Endothelial cell of umbilical vein (primary cell): ENCODE results near the gene RIN2. TPM values are rescaled to one million over a fixed set of nuclear protein-coding genes. Genes with fewer than 3 reads are reported as not detected.

Experiments
- Bru-seq: library from RNA; stranded (reverse); fragments of 400-500 nt; gene quantifications from one replicate; lab custom pipeline; 2021; lab: Mats Ljungman, UMichigan
- BruChase-seq, 2 experiments: library from RNA; stranded (reverse); fragments of 400-500 nt; gene quantifications; one replicate each; lab custom pipeline; 2021; lab: Mats Ljungman, UMichigan
- BruUV-seq: library from RNA; stranded (reverse); fragments of 400-500 nt; replicated peaks from 2 replicates; lab custom pipeline; 2021; lab: Mats Ljungman, UMichigan
- CTCF ChIA-PET: fragments of 300-600, 350-600 bp; sonication (Branson Sonifier 250); formaldehyde crosslinking; loops from one replicate; lab custom pipeline; 2021; ENCODE audit warnings: antibody characterized with exemption, inconsistent platforms; lab: Charles Lee
- POLR2A ChIA-PET: fragments of 300-600, 350-600 bp; sonication (Branson Sonifier 250); formaldehyde crosslinking; loops from one replicate; lab custom pipeline; 2021; ENCODE audit warnings: antibody characterized with exemption, inconsistent platforms; lab: Charles Lee
- DNase-seq: peaks from one replicate; pipeline ENCODE4 v3.0.0-alpha.2; 2011; ENCODE audit warnings: low read depth, low spot score
- FAIRE-seq: peaks from 2 replicates; lab custom pipeline; 2011; peaks lifted over from hg19 to GRCh38; lab: Jason Lieb, UNC
- H2AFZ ChIP-seq: 2 replicates; pipeline ENCODE4 v1.6.0; 2012; ENCODE audit warnings: low read depth, low read length, control low read depth, inconsistent platforms
- H3K27ac ChIP-seq: 2 replicates; pipeline ENCODE4 v1.5.1; 2011; ENCODE audit warnings: low read depth, mild to moderate bottlenecking, control low read depth, low read length, moderate library complexity; ENCODE audit not compliant: insufficient read depth
- H3K27me3 ChIP-seq, 2 experiments: 2 replicates each; pipeline versions ENCODE4 v1.6.0 to v1.6.1; 2011; ENCODE audit warnings: low read length in 2 of 2, mixed read lengths in 1 of 2; ENCODE audit not compliant: control insufficient read depth in 2 of 2, insufficient read depth in 2 of 2
- H3K36me3 ChIP-seq, 2 experiments: 2 replicates in 1 of 2; 3 replicates in 1 of 2; pipeline ENCODE4 v1.5.1; 2011; ENCODE audit warnings: low read length in 2 of 2, mild to moderate bottlenecking in 1 of 2, moderate library complexity in 1 of 2; ENCODE audit not compliant: control insufficient read depth in 2 of 2, insufficient read depth in 2 of 2; ENCODE audit errors: extremely low read depth in 1 of 2
- H3K4me1 ChIP-seq: 3 replicates; pipeline ENCODE4 v1.5.1; 2011; ENCODE audit warnings: mild to moderate bottlenecking, low read length; ENCODE audit not compliant: control insufficient read depth, insufficient read depth; ENCODE audit errors: extremely low read depth
- H3K4me2 ChIP-seq: 2 replicates; pipeline ENCODE4 v1.6.1; 2011; ENCODE audit warnings: low read length, control low read depth, mixed read lengths; ENCODE audit not compliant: insufficient read depth
- H3K4me3 ChIP-seq, 3 experiments: fragments of 200-600 bp in 1 of 3; sonication (generic), shearing (Covaris generic) in 1 of 3; replicated peaks in 1 of 3; 2 replicates each; pipeline ENCODE4 v1.5.1; 2011 to 2016; ENCODE audit warnings: control low read depth in 3 of 3, low read length in 3 of 3, mild to moderate bottlenecking in 2 of 3, inconsistent platforms in 1 of 3, low read depth in 1 of 3, moderate library complexity in 1 of 3; ENCODE audit not compliant: insufficient read depth in 1 of 3
- H3K79me2 ChIP-seq: 2 replicates; pipeline ENCODE4 v1.6.0; 2012; ENCODE audit warnings: low read length, inconsistent platforms; ENCODE audit not compliant: control insufficient read depth, insufficient read depth
- H3K9ac ChIP-seq: replicated peaks from 2 replicates; pipeline ENCODE3; 2011; ENCODE audit warnings: low read length, control low read depth; ENCODE audit not compliant: insufficient read depth; ENCODE audit errors: extremely low read depth
- H3K9me1 ChIP-seq: replicated peaks from 3 replicates; pipeline ENCODE4 v1.6.0; 2011; ENCODE audit warnings: mild to moderate bottlenecking, low read length; ENCODE audit not compliant: control insufficient read depth, insufficient read depth; ENCODE audit errors: extremely low read depth
- H3K9me3 ChIP-seq: replicated peaks from 2 replicates; pipeline ENCODE4 v1.5.1; 2012; ENCODE audit warnings: low read length, inconsistent platforms; ENCODE audit not compliant: control insufficient read depth, insufficient read depth
- H4K20me1 ChIP-seq: replicated peaks from 2 replicates; pipeline ENCODE3; 2011; ENCODE audit warnings: mild to moderate bottlenecking, low read length; ENCODE audit not compliant: control insufficient read depth, insufficient read depth; ENCODE audit errors: extremely low read depth
- EZH2 ChIP-seq: IDR thresholded peaks from 2 replicates; pipeline ENCODE4 v1.6.1; 2012; ENCODE audit warnings: borderline replicate concordance, low read depth, mild to moderate bottlenecking, moderate library complexity, low read length, inconsistent platforms; ENCODE audit not compliant: severe bottlenecking
- FOS ChIP-seq: IDR thresholded peaks from 2 replicates; pipeline ENCODE4 v1.6.1; 2011; ENCODE audit warnings: mild to moderate bottlenecking, low read length, moderate library complexity, borderline replicate concordance; ENCODE audit not compliant: insufficient read depth
- GATA2 ChIP-seq: IDR thresholded peaks from 2 replicates; pipeline ENCODE4 v1.7.0; 2011; ENCODE audit warnings: low read depth, mild to moderate bottlenecking, moderate library complexity, mixed read lengths, low read length; ENCODE audit not compliant: insufficient read length, insufficient read depth
- JUN ChIP-seq: IDR thresholded peaks from 2 replicates; pipeline ENCODE4 v1.6.1; 2011; ENCODE audit warnings: borderline replicate concordance, low read depth; ENCODE audit not compliant: insufficient read length, insufficient read depth
- MAX ChIP-seq: IDR thresholded peaks from 2 replicates; pipeline ENCODE4 v1.6.1; 2011; ENCODE audit not compliant: insufficient read depth, insufficient read length
- MYC ChIP-seq: IDR thresholded peaks from one replicate; pipeline ENCODE4 v1.6.1; 2011; ENCODE audit warnings: mild to moderate bottlenecking, low read depth, low read length
- POLR2A ChIP-seq: IDR thresholded peaks from 2 replicates; pipeline ENCODE4 v1.6.1; 2012; ENCODE audit warnings: low read depth, mild to moderate bottlenecking, control low read depth, low read length
- POLR2AphosphoS5 ChIP-seq: IDR thresholded peaks from 2 replicates; pipeline ENCODE4 v1.6.1; 2012; ENCODE audit warnings: low read depth, mild to moderate bottlenecking, control low read depth, low read length, moderate library complexity; ENCODE audit not compliant: insufficient read depth
- dilution Hi-C: fragments of 300-500 bp; cut with MboI; formaldehyde crosslinking; loops from one replicate; pipeline ENCODE4 v1.15.0; 2019; ENCODE audit warnings: low sequenced_read_pairs; ENCODE audit not compliant: extremely low pct_ligation_motif_present
- intact Hi-C: fragments of 100-400 bp; cut with micrococcal nuclease; formaldehyde crosslinking; loops from one replicate; pipeline ENCODE4 v1.10.0; 2022
- long read RNA-seq: library from polyadenylated mRNA; stranded (forward); transcript quantifications from one replicate; pipeline ENCODE4 v2.0.0, GENCODE V29; 2021
- polyA minus RNA-seq, 3 experiments: library from RNA; depleted of rRNA, polyadenylated mRNA; stranded (reverse); fragments of >200 nt; gene quantifications; 1 replicate in 1 of 3; 2 replicates in 2 of 3; pipeline ENCODE4 v1.2.3, GENCODE V29; 2011
- polyA plus RNA-seq, 4 experiments: library from polyadenylated mRNA; depleted of rRNA in 3 of 4; stranded (reverse) in 3 of 4; unstranded in 1 of 4; fragments of >200 nt; gene quantifications; 2 replicates each; pipeline versions ENCODE4 v1.2.1 to v1.2.3, GENCODE V29; 2011 to 2012; ENCODE audit warnings: missing spikeins in 1 of 4
- total RNA-seq: library from RNA; stranded (reverse); gene quantifications from 2 replicates; pipeline ENCODE4 v1.2.3, GENCODE V29; 2021
- TF ChIP-seq, protein P1 (sequence below), 2 donors: IDR thresholded peaks; 1 replicate in 1 of 2; 2 replicates in 1 of 2; pipeline ENCODE4 v1.5.1; 2011; ENCODE audit warnings: low read length in 2 of 2, mild to moderate bottlenecking in 2 of 2, moderate library complexity in 2 of 2, control low read depth in 1 of 2, inconsistent platforms in 1 of 2, low read depth in 1 of 2; ENCODE audit not compliant: insufficient read depth in 1 of 2; ENCODE audit errors: extremely low read depth in 1 of 2

Gene RIN2
- total RNA-seq (98.5 and 119 TPM in 2 replicates), polyA plus RNA-seq (18.0 and 22.6 TPM in 2 replicates), polyA minus RNA-seq (121 and 149 TPM in 2 replicates), Bru-seq, nascent RNA (percentile 97 among the genes with signal in this experiment), BruChase-seq, experiment 1, labeled RNA remaining after a 6-hour chase (percentile 86 among the genes with signal in this experiment), BruChase-seq, experiment 2, labeled RNA remaining after a 2-hour chase (percentile 87 among the genes with signal in this experiment)
- 26.4 and 28.1 TPM in 2 replicates for polyA plus RNA-seq (2011; cell fraction: cytosol; rRNA removed)
- polyA plus RNA-seq (2011; cell fraction: nucleus; rRNA removed), result 78.0 and 79.9 TPM in 2 replicates
- polyA plus RNA-seq (2012), result 44.9 and 47.0 TPM in 2 replicates
- 9.7 TPM for polyA minus RNA-seq (2011; cell fraction: cytosol; rRNA and poly(A)+ RNA removed)
- 186 and 192 TPM in 2 replicates for polyA minus RNA-seq (2011; cell fraction: nucleus; rRNA and poly(A)+ RNA removed)
- long read RNA-seq, full-length matches to known transcripts, result 5 of 118 reads
- long read RNA-seq, partial matches to known transcripts, result 63 of 118 reads
- long read RNA-seq, other reads (novel, unspliced or antisense), result 50 of 118 reads

DNA sequence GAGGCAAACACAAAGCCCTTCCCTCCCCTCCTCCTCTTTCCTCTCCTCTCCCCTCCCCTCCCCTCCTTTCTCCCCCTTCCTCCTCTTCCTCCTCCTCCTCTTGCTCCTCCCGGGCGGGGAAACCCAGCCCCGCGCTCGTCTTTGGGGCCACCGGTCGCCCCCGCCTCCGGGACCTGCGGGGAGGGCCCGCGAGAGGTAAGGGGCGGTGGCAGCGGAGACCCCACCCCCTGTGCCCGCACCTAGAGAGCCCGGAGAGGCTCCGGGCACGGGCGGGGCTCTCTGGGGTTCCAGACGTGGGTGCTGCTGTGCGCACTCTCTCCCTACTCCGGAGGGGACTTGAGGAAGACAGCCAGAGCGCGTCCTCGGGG, at the start of gene RIN2:
Gene RIN2 (plus strand): TSS at position 126 of the 368 bp plus-strand sequence. CDS start 131,344 bp downstream, outside the sequence.
- Histone ChIP-seq H3K27ac (peak within 1 kb of the TSS; percentile 54), H3K9ac (peak within 1 kb of the TSS; percentile 89), H3K9me1 (no peaks in the 10 kb centered on the region), H4K20me1 (no peaks in the 10 kb centered on the region), H3K9me3 (no peaks in the 10 kb centered on the region), H3K4me1 (peaks cover 18% of the 10 kb centered on the region), H3K27me3 (no peaks in the 10 kb centered on the region), H3K36me3 (no peaks in the 10 kb centered on the region), H3K4me3 (peak within 1 kb of the TSS; percentile 75 to 77 (median 76)), H3K4me2 (peak within 1 kb of the TSS; percentile 89), H3K79me2 (no peaks in the 10 kb centered on the region), H2AFZ (peak within 1 kb of the TSS; percentile 91)
- TF ChIP-seq, protein P1, sequence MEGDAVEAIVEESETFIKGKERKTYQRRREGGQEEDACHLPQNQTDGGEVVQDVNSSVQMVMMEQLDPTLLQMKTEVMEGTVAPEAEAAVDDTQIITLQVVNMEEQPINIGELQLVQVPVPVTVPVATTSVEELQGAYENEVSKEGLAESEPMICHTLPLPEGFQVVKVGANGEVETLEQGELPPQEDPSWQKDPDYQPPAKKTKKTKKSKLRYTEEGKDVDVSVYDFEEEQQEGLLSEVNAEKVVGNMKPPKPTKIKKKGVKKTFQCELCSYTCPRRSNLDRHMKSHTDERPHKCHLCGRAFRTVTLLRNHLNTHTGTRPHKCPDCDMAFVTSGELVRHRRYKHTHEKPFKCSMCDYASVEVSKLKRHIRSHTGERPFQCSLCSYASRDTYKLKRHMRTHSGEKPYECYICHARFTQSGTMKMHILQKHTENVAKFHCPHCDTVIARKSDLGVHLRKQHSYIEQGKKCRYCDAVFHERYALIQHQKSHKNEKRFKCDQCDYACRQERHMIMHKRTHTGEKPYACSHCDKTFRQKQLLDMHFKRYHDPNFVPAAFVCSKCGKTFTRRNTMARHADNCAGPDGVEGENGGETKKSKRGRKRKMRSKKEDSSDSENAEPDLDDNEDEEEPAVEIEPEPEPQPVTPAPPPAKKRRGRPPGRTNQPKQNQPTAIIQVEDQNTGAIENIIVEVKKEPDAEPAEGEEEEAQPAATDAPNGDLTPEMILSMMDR (IDR thresholded peaks at IDR 0.05; ENCODE audit: extremely low read depth in 1 of 2, insufficient read depth in 1 of 2, low read depth in 1 of 2, low read length in 2 of 2), result no peak
- no peak for TF ChIP-seq POLR2AphosphoS5
- no peak for TF ChIP-seq EZH2
- no peak for TF ChIP-seq MAX
- no peak for TF ChIP-seq FOS
- no peak for TF ChIP-seq MYC
- TF ChIP-seq JUN, result no peak
- no peak for TF ChIP-seq GATA2
- TF ChIP-seq POLR2A, result no peak
- FAIRE-seq (peak; percentile 28), DNase-seq (no peak)
- ChIA-PET POLR2A (no interaction called here), CTCF (interaction anchor here (0.9 to 2.1 kb wide), 6 partner anchors 16 to 237 kb away, joined by 3 to 6 read pairs (median 3); no protein-coding TSS in a partner anchor)
- BruUV-seq, result no TSS peak
- intact Hi-C loops, result loop anchor here (1.0 to 2.0 kb wide), 2 partner anchors 23 to 27 kb away; no protein-coding TSS in a partner anchor
- dilution Hi-C loops, result no loop called here
